GM21526 (cell line): Measurements from ENCODE around the gene LYG1.
"Not testable (repeated sequence)": the region's sequence is repeated elsewhere in the genome, so short reads cannot be mapped to it uniquely, and the experiment has no call there.

Experiments
- ATAC-seq: cut with Tn5 transposase; IDR thresholded peaks from one replicate; pipeline ENCODE4 v1.9.1; 2021; ENCODE audit warnings: moderate library complexity; ENCODE audit not compliant: unreplicated experiment, low FRiP score

Gene LYG1

DNA sequence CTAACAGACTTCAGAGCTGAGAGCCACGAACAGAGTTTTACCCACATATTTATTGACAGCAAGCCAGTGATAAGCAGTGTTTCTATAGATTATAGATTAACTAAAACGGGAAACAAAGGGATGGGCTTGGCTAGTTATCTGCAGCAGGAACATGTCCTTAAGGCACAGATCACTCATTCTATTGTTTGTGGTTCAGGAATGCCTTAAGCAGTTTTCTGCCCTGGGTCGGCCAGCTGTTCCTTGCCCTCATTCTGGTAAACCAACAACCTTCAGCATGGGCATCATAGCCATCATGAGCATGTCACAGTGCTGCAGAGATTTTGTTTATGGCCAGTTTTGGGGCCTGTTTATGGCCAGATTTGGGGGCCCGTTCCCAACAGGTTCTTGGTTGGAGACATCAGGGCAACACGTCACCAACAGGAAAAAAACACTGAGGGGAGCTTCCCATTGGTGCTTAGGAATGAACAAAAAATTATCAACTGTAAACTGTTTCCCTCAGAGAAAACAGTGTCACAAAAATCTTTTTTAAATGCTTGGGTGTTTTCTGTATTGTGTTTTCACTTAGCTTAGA, 22.7 kb downstream of the LYG1 start:
- ATAC-seq = not testable (repeated sequence)

DNA sequence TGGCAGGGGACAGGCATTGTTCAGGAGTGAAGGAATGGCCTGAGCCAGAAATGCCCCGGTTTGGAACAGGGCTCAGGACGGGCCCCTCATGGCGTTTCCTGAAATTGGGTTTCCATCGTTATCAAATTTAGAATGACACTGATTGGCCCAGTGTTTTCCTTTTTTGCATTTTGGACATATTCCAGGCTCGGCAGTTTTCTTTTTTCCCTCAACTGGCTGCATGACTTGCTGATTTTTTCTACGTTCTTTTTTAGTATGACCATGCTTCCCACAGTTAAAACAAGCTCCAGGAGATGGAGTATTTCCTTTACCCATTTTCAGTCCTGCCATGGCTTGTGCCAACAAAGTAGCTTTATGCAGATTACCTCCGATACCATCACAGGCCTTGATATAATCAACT, 25.1 kb downstream of the LYG1 start:
- no peak for ATAC-seq

DNA sequence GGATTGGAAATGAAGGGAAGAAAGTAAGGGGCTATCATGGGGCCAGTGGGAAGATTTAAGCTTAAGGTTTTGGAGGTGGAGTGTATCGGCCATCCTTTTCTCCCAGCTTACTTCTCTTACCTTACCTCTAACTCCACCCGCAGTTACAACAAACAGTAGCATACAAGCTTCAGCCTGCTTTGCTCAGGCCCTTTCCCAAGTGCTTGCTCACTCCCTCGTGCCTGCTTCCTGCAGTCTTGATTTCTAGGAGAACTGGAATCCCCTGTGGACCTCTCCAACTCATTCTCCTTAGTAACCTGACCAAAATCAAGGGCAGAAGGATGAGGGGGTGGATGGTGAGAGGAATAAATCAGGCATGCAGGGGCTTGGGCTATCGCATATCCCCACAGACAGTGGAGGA, 39.8 kb downstream of the LYG1 start:
- ATAC-seq = no peak

DNA sequence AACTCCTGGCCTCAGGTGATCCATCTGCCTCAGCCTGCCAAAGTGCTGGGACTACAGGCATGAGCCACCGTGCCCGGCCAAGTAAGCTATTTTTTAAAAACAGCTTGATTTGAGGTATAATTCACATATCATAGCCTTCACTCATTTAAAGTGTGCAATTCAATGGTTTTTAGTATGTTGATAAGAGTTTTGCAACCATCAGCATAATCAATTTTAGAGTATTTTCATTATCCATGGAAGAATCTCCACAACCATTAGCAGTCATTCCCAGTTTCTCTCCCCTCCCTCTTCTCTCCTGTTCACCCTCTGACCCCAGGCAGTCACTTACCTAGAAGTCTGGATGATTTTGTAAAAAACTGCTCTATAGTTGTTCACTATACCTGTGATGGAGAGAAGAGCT, 40.8 kb downstream of the LYG1 start:
- no peak for ATAC-seq

DNA sequence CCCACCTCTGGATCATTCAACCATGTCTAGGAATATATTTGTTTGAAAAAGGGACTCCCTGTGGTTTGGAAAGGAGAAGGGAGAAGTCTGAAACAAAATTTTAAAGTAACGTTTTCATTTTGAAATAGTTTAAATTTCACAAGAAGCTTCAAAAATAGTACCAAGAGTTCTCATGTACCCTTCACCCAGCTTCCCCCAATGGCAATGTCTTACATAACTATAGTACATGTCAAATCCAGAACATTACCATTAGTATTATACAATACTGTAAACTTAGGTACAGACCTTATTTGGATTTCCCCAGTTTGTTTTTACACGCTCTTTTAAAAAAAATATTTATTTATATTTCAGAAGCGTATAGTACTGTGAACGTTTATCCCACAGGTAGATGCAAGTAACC, 41.5 kb downstream of the LYG1 start:
- no peak for ATAC-seq

DNA sequence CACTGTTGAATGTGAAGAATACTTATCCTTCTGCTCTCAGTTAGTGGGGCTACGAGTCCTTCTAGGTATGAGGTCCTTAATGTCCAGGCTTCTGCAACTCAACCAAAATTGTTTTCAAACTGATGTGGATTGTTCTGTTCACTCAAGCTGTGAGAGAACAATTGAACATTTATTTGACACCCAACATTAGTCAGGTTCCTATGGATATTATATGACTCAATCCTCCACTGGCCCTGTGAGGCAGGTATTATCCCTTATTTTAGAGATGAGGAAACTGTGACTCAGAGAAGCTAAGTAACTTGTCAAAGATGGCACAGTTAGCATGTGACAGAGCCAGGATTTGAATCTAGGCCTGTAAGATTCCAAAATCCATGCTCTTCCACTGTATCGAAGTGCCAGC, 44.3 kb downstream of the LYG1 start:
- no peak for ATAC-seq

DNA sequence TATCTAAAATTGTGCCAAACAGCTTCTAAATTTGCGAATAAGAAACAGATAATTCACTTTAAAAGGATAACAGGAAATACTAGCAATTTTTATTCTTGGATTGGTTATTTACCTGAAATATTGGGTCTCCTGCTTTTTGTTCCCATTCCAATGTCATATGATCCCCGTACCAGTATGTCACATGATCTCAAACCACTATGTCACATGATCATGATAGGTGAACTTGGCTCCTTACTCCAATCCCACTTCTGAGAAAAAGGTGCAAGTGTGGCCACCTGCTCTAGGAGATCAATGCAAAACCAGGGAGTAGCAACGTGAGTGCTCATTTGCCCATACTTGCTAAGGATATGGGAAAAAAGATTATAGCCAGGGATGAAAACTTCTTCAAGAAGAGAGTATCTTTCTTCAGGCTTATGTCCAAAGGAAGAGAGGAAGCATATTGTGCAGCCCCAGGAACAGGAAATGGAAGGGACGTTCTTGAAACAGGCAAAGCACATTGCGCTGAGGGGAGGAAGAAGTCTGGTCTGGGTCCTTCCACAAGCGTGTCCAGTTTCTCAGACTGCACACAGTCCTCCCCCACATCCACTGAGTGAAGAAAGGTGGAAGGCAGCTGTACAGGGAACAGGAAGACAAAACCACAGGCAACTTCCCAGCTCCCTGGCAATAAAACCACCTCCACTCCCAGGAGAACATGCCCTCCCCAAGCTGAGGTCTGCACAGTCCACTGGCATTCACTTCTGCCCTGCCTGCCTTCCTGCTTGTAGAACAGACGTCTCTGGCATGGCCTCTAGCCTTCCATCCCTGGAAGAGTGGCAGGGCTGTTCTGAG, 45.3 kb downstream of the LYG1 start, which contains the start of gene LYG2:
Gene LYG2 (minus strand): TSS at position 176 of the 828 bp plus-strand sequence. CDS start 1,406 bp downstream, outside the sequence.
- ATAC-seq = no peak

DNA sequence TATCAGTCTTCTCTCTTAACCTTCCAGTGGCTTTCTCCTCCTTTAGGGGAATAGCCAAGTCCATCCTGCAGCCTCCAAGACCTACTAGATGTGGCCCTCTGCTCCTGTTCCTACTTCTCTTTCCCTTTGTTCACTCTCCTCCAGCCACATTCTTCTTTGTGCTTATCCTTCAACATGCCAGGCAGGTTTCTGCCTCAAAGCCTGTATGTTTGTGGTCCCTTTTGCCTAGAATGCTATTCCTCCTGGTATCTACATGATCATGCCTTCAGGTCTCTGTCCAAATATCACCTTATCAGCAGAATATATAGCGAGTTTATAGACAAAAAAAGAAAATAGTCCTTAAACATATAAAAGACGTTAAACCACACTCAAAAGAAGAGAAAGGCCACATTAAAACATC, 51.0 kb downstream of the LYG1 start:
- no peak for ATAC-seq

DNA sequence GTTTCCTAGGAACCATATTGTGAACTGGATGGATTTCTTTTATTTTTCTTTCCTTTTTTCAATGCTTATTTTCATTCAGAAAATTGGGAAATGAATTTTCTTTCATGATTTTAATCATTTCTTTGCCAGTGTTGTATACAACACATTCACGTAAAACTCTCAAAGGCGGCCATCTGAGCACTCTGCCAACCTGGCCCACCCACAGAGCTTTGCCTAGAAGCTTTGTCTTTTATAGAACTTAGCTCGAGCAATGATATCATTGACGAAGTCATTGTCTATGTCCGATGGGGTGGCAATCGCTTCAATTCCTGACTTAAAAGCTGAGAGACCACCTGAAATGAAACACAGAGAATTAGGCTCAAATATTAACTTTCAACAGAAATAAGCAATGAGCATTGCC, 58.8 kb downstream of the LYG1 start:
- no peak for ATAC-seq

DNA sequence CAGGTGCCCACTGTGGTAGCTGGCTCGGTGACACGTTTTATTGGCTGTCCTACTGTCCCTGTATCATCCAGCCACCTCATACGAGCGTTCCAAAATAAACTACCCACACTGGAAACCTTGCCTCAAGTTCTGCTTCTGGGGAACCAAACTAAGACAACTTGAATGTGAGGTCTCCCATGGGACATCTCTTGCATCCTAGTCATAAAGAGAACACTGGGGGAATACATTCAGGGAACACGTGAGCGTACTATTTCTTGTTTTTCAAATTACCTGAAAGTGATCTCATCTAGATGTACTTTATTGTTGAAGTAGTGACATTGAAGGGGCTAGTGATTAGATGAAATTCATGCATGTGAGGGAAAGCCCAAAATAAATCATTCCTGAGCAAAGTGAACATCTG, 60.6 kb downstream of the LYG1 start:
- no peak for ATAC-seq

DNA sequence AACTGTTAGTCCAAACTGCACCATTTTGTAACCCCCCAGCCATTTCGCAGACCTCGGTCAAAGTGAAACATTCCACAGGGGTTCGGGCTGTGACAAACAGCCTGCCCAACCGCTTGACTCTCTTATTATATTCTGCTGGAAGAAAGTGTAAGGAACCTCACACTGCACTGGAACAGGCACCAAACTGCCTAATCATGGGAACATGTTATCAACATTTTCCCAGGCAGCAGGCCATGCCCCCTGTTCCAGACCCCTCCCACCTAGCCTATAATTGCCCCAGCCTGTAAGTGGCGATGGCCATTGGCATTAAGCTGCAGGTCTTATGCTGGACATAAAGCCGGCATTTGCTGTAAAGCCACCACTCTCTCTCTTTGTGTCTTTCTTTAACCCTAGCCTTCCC, 62.4 kb downstream of the LYG1 start:
- ATAC-seq = no peak
